ENCODE data around the gene GOLGA8S.
"Not testable (repeated sequence)": the region's sequence is repeated elsewhere in the genome, so short reads cannot be mapped to it uniquely, and the experiment has no call there.

The GOLGA8S gene, protein sequence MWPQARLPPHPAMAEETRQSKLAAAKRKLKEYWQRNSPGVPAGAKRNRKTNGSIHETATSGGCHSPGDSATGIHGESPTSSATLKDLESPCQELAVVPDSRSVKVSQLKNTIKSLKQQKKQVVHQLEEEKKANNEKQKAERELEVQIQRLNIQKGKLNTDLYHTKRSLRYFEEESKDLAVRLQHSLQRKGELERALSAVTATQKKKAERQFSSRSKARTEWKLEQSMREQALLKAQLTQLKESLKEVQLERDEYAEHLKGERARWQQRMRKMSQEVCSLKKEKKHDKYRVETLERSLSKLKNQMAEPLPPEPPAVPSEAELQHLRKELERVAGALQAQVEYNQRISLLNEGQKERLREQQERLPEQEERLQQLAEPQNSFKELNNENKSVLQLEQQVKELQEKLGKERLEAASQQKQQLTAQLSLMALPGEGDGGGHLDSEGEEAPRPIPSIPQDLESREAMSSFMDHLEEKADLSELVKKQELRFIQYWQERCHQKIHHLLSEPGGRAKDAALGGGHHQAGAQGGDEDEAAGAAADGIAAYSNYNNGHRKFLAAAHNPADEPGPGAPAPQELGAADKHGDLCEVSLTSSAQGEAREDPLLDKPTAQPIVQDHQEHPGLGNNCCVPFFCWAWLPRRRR

DNA sequence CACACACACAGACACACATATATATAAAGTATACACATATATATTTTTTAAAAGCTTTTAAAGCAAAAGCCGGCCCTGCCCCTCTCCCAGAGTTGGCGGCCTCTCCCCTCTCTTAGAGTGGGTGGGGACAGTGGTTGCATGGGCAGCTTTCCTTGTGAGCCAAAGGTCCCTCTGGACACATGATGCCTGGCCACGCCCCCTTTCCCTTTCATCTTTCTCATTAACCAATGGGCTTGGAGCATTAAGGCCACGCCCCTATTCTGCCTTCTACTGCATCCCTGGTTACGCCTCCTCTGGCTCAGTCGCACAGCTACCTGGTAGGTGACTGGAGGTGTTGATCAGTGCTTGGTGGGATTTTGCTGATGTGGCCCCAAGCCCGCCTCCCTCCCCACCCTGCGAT is at the start of gene GOLGA8S:
GOLGA8S (plus strand) TSS at position 301 of the 400 bp plus-strand sequence; CDS start at position 363, 62 bp downstream.
- not testable (repeated sequence) for DNase-seq (ENCODE audit: low read depth)

DNA sequence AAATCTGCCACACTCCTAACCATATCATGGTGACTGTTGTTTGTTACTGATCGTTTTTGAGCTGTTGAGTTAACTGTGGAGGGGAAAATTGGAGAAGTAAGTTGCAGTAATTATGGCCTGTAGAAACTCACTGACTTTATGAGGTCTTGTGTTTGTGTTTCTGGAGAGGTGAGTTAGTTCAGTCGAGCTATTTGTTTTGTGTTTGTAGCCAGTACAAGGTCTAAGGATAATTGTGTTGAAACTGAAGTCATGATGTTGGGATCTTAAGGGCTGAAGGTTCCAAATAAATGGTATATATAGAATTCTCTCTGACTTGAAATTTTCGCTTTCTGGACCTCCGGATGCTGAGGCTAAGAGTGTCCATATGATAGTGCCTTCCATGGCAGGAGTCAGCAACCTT is 49.7 kb upstream of the GOLGA8S start:
- DNase-seq (ENCODE audit: low read depth): not testable (repeated sequence)

DNA sequence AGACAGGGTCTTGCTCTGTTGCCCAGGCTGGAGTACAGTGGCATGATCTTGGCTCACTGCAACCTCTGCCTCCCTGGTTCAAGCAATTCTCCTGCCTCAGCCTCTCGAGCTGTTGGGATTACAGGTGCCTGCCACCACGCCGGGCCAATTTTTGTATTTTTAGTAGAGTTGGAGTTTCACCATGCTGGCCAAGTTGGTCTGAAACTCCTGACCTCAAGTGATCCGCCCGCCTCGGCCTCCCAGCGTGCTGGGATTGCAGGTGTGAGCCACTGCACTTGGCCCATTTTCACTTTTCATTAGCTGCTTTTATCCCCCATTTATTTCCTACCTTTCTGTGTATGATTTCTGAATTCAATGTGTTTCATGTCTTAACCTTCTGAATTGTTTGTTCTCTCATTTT is 48.6 kb upstream of the GOLGA8S start:
- DNase-seq (ENCODE audit: low read depth): not testable (repeated sequence)

DNA sequence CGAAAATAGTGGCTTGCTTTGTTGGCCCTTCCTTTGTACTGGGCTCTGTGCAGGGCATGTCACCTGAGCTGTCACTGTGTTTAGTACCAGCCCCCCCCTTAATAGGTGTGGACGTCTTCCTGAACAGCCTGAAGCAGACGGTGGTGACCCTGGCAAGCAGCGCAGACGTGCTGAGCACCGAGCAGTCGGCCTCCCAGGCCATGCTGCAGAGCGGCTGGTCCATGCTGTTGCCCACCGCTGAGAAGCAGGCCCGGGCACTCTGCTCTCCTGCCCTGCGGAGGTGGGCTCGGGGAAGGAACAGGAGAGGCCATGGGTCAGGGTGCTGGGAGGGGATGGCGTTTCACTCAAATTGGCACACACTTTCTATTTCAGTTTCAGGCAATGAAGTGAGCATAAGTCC is 43.3 kb upstream of the GOLGA8S start:
- not testable (repeated sequence) for DNase-seq (ENCODE audit: low read depth)

DNA sequence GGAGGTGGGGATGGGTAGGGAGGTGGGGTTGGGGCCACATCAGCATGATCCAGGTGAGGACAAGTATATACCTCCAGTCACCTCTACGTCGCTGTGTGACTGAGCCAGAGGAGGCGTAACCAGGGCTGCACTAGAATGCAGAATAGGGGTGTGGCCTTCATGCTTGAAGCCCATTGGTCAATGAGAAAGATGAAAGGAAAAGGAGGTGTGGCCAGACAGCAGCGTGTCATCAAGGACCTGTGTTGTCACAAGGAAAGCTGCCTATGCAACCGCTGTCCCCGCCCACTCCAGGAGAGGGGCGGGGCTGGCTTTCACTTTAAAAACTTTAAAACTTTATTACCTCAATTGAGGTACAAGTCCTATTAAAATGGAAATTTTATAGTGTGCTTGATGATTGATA is 20.5 kb upstream of the GOLGA8S start, which contains the start of gene GOLGA6L26:
GOLGA6L26 (minus strand) TSS at position 101 of the 400 bp plus-strand sequence; CDS start at position 40, 61 bp downstream.
- not testable (repeated sequence) for DNase-seq (ENCODE audit: low read depth)

DNA sequence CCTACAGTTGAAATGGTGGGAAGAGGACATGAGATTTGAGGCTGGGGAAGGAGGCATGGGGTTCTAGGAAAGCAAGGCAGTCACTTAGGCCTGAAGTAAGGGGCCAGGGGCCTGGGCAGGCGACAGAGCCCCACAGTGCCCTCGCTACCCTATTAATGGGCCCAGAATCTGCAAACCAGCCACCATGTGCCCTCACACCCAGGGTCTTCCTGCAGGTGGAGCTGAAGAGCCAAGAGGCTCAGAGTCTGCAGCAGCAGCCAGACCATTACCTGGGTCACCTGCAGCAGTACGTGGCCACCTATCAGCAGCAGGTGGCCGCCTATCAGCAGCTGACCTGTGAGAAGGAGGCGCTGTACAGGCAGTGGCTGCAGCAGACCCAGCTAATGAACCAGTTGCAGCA is 8.1 kb downstream of the GOLGA8S start:
- not testable (repeated sequence) for DNase-seq (ENCODE audit: low read depth)

DNA sequence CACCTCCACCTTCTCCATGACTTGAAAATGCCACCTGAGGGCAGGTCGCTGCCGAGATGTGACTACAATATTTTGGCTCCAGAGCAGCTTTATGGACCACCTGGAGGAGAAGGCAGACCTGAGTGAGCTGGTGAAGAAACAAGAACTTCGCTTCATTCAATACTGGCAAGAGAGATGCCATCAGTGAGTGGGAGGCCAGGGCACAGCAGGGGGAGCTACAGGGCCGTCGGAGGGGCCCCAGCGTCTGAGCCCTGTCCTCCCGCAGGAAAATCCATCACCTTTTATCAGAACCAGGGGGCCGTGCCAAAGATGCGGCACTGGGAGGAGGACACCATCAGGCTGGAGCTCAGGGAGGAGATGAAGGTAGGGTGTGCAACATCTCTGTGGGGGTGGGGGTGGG is 9.7 kb downstream of the GOLGA8S start:
- DNase-seq (ENCODE audit: low read depth): not testable (repeated sequence)

DNA sequence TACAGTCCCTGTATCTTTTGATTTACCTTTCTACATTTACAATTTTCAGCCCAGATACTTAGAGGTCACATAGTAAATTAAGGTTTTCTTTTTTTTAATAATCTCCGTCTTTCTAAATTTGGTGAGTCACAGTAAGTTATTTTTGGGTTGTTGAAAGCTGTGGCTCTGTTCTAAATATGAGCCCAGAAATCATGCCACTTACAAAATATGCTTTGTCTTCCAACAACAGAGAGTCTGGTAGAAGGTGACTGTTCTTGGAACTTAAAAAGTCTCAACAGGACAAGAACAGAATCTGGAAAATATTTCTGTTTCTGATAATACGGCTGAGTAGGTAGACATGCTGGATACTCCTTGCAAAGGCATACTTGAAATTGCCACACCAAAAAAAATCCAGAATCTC is 16.0 kb downstream of the GOLGA8S start:
- DNase-seq (ENCODE audit: low read depth): no peak

DNA sequence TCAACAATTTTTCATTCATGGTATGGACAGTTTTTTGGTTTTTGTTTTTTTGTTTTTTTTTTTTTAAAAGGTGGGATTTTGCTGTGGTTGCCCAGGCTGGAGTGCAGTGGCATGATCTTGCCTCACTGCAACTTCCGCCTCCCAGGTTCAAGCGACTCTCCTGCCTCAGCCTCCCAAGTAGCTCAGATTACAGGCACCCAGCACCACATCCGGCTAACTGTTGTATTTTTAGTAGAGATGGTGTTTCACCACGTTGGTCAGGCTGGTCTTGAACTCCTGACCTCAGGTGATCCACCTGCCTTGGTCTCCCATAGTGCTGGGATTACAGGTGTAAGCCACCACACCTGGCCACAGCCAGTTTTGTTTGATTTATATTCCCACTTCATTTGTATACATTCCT is 16.6 kb downstream of the GOLGA8S start:
- not testable (repeated sequence) for DNase-seq (ENCODE audit: low read depth)

DNA sequence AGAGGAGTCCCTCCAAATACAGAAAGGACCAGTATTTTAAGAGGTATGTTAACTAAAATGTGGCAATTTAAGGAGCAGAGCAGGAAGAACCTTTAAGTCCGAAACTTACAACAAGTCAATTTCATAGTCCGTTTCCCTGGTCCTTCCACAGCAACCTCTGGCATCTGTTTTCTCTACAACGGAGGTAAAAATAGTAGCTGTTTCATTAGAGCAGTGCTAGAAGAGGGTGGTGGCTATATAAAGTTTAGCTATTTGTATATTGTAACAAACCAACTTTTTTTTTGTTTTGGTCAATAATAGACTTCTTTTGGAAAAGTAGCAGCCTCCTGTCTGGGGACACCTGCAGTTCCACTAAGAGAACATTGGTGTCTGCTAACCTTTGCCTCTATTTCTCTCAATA is 17.3 kb downstream of the GOLGA8S start:
- DNase-seq (ENCODE audit: low read depth): not testable (repeated sequence)

DNA sequence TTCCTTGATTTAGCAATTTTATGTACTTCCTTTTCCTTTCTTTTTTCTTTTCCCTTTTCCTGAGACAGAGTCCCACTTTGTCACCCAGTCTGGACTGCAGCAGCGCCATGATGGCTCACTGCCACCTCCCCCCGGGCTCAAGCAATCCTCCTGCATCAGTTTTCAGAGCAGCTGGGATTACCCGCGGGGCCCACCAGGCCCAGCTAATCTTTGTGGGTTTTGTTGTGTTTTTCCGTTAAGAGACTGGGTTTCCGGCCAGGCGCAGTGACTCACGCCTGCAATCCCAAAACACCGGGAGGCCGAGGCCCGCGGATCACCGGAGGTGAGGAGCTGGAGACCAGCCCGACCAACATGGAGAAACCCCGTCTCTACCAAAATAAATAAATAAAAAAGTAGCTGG is 17.7 kb downstream of the GOLGA8S start:
- no peak for DNase-seq (ENCODE audit: low read depth)

DNA sequence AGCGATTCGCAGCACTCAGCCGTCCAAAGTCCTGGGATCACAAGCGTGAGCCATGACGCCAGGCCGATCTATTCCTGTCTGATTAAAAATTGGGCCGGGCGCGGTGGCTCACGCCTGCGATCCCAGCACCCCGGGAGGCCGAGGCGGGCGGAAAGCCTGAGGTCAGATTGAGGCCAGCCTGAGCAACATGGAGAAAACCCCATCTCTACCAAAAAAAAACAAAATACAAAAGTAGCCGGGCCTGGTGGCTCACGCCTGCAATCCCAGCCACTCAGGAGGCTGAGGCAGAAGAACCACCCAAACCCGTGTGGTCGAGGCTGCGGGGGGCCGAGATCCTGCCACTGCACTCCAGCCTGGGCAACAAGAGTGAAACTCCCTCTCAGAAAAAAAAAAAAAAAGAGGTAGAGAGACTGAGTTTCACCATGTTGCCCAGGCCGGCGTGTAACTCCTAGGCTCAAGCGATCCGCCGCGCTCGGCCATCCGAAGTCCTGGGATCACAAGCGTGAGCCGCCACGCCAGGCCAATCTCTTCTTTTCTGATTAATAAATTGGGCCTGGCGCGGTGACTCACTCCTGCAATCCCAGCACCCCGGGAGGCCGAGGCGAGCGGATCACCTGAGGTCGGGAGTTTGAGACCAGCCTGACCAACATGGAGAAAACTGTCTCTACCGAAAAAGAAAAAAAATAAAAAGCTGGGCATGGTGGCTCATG is 18.5 kb downstream of the GOLGA8S start:
- DNase-seq (ENCODE audit: low read depth): not testable (repeated sequence)

DNA sequence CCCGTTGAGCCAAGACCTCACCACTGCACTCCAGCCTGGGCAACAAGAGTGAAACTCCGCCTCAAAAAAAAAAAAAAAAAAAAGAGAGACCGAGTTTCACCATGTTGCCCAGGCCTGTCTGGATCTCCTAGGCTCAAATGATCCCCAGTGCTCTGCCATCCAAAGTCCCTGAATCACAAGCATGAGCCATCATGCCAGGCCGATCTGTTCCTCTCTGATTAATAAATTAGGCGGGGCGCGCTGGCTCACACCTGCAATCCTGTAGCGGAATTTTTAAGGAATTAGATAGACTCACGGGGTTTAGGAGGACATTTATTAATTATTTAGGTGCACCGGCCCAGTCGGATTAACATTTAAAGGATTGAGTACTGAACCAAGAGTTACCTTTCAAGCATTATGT is 19.7 kb downstream of the GOLGA8S start:
- DNase-seq (ENCODE audit: low read depth): not testable (repeated sequence)

DNA sequence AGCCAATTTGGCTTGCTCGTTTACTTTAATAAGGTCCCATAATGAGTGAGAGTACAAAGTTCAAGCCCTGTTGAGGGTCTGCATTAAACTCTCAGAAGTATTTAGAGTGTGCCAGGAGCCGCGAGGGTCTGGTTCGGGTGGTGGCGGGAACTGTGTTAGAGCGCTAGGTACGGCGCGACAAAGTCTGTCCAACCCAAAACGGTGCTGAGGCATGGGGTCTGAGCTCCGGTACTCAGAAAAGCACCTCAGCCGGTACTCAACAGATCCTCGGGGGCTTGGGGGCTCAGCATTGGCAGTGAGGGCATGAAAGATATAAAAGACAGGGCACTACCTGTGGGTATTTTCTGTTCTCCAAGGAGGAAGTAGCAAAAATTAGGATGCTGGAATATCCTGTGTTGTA is 24.4 kb downstream of the GOLGA8S start:
- DNase-seq (ENCODE audit: low read depth): not testable (repeated sequence)

DNA sequence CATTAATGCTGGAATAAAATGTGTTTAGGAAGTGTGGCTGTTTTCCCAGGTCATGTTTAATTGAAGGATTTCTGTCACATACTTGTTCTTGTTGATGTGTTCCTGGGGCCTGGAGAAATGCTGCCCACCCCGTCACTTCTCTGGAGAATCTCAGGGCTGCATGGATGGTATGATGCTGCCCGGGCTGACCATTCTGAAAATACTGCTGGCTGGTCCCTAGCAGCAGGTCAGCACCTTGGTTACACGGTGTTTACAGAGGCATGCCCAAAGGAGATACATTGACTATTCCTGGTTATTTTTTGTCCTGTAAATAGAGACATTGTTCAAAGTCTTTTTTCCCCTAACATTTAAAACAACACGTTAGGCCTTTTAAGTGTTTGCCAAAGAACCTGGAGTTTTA is 26.2 kb downstream of the GOLGA8S start:
- not testable (repeated sequence) for DNase-seq (ENCODE audit: low read depth)

DNA sequence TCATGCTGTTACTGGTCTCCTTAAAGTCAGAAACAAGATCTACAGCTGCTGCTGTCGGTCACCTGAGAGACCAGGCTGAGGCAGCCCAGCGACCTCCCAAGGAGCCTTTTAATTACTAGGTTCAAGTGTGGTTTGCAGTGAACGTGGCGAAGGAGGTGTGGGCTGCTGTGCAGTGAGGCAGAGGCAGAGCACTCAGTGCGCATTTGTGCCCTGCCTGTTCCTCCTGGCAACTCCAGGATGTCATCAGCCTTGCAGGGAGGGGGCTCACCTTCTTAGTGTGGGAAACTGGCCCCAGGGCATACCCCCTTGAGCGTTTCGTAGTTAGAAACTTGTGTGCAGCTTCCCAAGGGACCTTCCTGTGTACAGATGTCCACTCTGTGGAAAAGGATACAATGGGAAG is 26.6 kb downstream of the GOLGA8S start:
- not testable (repeated sequence) for DNase-seq (ENCODE audit: low read depth)

DNA sequence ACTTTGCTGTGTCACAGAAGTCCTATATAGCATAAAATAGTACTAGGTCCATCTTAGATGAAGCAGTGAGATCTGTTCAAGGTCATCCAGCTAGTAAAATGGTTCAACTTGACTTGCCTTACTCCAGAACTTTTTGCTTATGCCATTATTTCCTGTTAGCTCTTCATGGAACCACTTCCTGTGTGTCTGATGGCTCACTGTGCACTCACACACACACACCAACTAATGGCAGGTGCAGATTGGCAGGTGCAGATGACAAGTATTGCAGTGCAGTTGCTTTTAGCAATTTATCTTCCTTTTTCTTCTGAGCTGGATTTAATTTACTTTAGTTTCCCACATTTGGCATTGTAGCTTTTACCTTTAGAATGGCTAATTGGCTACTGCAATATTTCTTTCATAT is 29.8 kb downstream of the GOLGA8S start:
- no peak for DNase-seq (ENCODE audit: low read depth)

DNA sequence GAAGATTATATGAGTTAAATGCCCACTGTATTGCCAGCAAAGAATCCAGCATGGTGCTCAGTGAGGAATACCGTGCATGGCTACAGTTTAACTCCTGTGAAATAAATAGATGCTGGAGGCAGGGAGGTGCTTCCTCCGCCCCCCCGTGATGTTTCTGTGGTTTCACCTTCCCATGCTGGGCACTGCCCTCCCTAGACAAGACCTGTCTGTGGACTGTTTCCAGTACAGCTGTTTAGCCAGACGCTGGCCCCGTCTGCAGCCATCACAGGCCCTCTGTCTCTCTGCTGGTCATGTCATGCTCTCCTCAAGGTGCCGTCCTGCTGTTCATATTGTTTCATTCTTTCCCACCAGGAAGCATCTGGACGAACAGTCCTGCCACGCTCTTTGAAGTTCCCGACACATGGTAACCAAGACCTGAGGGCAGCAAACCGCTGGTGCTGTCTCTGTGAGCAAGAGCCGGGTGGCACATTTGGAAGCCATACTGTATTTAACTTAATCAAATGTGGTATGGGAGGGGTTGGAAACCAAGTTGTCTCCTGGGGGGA is 31.4 kb downstream of the GOLGA8S start:
- no peak for DNase-seq (ENCODE audit: low read depth)

DNA sequence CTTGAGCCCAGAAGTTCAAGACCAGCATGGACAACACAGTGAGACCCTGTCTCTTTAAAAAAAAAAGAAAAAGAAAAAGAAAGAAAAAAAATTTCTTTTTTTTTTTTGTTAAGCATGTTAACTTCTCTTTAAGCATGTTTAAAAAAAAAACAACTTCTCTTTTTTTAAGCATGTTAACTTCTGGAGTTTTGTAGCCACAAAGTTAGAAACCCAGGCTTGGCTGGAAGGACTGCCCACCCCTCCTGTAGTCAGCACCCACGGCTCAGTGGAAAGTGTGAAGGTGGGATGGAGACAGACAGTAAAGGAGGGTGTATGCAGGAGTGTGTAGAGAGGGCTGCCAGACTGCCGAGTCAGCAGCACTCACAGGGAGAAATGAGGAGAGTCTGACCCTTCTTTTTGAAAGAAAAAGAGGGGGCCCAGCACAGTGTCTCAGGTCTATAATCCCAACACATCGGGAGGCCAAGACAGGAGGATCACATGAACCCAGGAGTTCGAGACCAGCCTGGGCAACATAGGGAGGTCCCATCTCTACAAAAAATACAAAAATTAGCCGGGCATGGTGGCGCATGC is 33.2 kb downstream of the GOLGA8S start:
- DNase-seq (ENCODE audit: low read depth): no peak

DNA sequence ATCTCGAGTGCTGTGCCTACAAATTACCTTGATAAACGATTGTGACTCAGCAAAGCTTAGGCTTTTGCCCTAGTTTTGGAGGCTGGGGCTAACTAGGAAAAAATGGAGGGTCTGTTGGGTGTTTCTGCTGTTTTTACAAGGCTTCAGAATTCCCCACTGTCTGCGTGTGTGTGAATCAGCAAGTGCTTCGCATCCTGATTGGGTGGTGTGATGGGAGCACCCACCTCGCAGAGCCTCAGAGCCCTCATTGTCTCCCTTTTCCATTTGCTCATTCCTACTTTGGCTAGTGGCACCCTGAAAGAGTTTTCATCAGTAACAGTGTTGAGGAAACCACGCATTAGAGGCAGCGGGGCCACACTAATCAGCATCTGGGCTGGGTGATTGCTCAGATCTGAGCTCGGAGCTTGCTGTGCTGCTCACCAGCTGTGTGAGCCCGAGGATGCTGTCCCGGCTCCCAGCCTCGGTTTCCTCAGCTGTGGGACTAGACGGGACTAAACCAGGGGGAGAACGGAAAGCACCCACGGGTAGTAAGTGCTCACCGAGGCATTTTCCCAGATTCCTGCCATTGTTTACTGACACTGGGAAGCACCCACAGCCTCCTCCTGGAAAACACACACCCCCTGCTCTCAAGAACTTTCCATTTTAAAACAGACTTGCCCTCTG is 40.6 kb downstream of the GOLGA8S start:
- DNase-seq (ENCODE audit: low read depth): no peak

DNA sequence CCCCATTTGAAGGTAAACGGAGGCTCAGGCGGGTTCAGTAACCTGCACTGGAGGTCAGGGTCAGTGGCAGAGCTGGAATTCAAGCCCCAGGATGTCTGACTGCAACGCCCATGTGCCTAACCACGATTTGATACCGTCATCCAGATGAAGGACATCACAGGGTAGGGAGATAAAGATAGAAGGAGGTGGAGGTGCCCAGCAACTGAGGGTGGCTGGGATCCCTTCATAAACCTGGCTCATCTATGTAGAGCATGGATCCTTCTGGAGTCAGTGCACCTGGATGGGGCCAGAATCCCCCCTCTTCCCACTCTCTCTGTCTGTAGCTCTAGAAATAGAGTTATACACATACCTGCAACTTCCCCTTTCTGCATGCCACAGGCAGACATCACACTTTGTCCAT is 41.3 kb downstream of the GOLGA8S start:
- no peak for DNase-seq (ENCODE audit: low read depth)

Measured in ELR (cell line).